ENCODE data around the gene VPS4A. TPM values are rescaled to one million over a fixed set of nuclear protein-coding genes. Genes with fewer than 3 reads are reported as not detected.

VPS4A gene
- total and polyA plus RNA-seq, 4 donors = 25.3 to 31.8 (median 26.9) TPM

DNA sequence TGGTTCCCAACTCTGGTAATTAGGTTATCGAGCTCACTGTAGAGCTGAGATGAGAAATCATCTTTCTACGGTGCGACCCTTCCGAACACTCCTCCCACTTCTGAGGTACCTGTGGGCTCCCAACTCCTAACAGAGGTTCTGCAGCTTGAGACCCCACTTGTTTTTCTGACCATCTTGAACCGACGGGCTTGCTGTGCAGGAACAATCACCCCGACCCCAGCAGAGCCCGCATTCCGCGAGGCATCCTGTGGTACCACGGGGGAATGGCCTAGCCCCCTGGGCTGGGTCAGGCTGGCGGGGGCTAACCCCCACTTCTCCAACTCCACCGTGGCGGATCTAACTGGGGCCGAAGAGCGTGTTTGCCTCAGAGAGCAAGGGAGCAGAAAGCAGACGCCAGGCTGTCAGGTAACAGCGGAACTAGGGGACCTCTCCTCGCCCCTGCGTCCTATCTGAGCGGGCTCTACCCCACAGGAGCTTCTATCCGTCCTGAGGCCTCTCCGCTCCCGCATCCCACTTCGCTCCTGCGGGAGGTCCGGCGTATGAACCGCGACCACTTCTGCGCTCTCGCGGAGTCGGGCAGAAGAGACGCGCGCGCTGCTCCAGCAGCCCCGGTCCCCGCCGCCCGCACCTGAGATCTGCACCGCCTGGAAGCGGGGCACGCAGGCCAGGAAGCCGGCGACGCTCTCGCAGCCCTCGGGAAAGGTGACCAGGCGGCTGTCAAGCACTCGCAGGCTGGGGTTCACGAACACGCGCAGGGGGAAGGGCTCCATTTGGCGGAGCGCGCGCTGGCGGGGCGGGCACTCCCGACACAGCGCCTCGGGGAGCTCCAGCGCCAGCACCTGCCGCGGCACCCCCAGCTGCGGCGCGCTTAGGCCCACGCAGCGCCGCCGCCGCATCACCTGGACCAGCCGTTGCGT, 18.5 kb downstream of the VPS4A start:
- Histone ChIP-seq H3K27ac (ENCODE audit: low read depth in 1 of 2, low read length in 1 of 2) (peak overlapping the region; percentile 60 to 84), H3K4me3 (peak overlapping the region; percentile 97), H3K4me1 (ENCODE audit: control insufficient read depth in 5 of 5, insufficient read depth in 5 of 5, low read length in 5 of 5) (peaks cover 10 to 18% (median 17%) of the 10 kb centered on the region in 5 donors), H3K9ac (ENCODE audit: insufficient read depth in 1 of 2, low read length in 2 of 2) (peak overlapping the region; percentile 17 to 61), H3K36me3 (ENCODE audit: control insufficient read depth in 4 of 4, insufficient read depth in 4 of 4, low read length in 4 of 4) (peaks cover 5 to 44% (median 36%) of the 10 kb centered on the region in 4 donors), H3K27me3 (ENCODE audit: control insufficient read depth in 3 of 3, insufficient read depth in 3 of 3, low read length in 2 of 3) (no peaks in the 10 kb centered on the region), H3K9me3 (ENCODE audit: control insufficient read depth in 4 of 4, insufficient read depth in 3 of 4, low read length in 3 of 4) (peaks cover 0 to 1% (median 0%) of the 10 kb centered on the region in 4 donors)
- DNase-seq (peak in 2 of 3 donors; percentile 20 to 24), ATAC-seq (ENCODE audit: insufficient read depth, low FRiP score) (peak; percentile 48)
- TF ChIP-seq, protein P1, sequence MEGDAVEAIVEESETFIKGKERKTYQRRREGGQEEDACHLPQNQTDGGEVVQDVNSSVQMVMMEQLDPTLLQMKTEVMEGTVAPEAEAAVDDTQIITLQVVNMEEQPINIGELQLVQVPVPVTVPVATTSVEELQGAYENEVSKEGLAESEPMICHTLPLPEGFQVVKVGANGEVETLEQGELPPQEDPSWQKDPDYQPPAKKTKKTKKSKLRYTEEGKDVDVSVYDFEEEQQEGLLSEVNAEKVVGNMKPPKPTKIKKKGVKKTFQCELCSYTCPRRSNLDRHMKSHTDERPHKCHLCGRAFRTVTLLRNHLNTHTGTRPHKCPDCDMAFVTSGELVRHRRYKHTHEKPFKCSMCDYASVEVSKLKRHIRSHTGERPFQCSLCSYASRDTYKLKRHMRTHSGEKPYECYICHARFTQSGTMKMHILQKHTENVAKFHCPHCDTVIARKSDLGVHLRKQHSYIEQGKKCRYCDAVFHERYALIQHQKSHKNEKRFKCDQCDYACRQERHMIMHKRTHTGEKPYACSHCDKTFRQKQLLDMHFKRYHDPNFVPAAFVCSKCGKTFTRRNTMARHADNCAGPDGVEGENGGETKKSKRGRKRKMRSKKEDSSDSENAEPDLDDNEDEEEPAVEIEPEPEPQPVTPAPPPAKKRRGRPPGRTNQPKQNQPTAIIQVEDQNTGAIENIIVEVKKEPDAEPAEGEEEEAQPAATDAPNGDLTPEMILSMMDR (IDR thresholded peaks at IDR 0.05; ENCODE audit: control extremely low read depth, extremely low read depth) = no peak
- 6 to 9% methylated on average over 68 to 77 of the region's 77 CpGs for WGBS, 2 donors

DNA sequence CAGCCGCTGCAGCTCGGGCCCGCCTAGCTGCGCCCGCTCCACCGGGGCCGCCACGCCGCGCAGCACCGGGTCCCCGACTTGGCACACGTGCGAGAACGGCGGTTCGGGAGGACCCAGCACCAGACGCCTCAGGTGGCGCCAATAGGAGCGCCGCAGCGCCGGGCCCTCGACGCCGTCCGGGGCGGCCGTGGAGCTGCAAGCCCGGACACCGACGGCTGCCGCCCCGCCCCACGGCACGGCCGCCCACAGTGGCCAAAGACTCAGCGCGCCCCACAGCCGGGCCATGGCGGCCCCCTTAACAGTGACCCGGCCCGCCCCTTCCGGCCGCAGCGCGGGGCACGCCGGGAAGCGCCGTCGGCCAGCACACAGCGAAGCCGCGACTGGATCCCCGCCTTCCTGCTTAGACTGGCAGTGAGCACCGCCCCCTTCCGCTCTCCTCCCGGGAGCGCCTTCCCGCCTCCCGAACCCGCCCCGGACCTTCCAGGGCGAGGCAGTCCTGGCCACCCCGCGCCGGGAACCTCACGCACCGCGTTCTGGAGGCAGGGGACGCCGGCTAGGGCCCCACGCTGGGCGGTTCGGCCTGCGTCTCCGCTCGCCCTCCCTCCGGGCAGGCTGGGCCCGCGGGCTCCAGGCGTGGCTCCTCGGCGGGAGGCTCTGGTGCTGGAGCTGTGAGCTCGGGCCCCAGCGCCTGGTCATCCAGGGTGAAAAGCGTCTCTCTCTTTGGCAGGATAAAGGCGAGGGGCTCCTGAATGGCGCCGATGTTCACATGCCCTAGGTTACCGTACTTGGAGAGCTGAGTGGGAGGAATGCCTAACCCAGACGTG, 19.3 kb downstream of the VPS4A start, which contains the start of gene PDF:
Gene PDF (minus strand): TSS at position 303 of the 824 bp plus-strand sequence. CDS start 18 bp downstream, at position 285.
- ATAC-seq (ENCODE audit: insufficient read depth, low FRiP score) = peak; percentile 98
- Histone ChIP-seq H3K27me3 (ENCODE audit: control insufficient read depth in 3 of 3, insufficient read depth in 3 of 3, low read length in 2 of 3) (no peaks in the 10 kb centered on the region), H3K4me3 (peak within 1 kb of the TSS; percentile 97), H3K9me3 (ENCODE audit: control insufficient read depth in 4 of 4, insufficient read depth in 3 of 4, low read length in 3 of 4) (peaks cover 0 to 1% (median 0%) of the 10 kb centered on the region in 4 donors), H3K4me1 (ENCODE audit: control insufficient read depth in 5 of 5, insufficient read depth in 5 of 5, low read length in 5 of 5) (peaks cover 10 to 18% (median 17%) of the 10 kb centered on the region in 5 donors), H3K36me3 (ENCODE audit: control insufficient read depth in 4 of 4, insufficient read depth in 4 of 4, low read length in 4 of 4) (peaks cover 5 to 47% (median 39%) of the 10 kb centered on the region in 4 donors), H3K9ac (ENCODE audit: insufficient read depth in 1 of 2, low read length in 2 of 2) (peak within 1 kb of the TSS; percentile 61 to 75), H3K27ac (ENCODE audit: low read depth in 1 of 2, low read length in 1 of 2) (peak within 1 kb of the TSS; percentile 74 to 96)
- 0 to 1% methylated on average over 63 to 93 of the region's 93 CpGs for WGBS, 2 donors
- DNase-seq = peak; percentile 93 to 97 (median 94)
- TF ChIP-seq, protein P1 (IDR thresholded peaks at IDR 0.05; ENCODE audit: control extremely low read depth, extremely low read depth) = no peak

DNA sequence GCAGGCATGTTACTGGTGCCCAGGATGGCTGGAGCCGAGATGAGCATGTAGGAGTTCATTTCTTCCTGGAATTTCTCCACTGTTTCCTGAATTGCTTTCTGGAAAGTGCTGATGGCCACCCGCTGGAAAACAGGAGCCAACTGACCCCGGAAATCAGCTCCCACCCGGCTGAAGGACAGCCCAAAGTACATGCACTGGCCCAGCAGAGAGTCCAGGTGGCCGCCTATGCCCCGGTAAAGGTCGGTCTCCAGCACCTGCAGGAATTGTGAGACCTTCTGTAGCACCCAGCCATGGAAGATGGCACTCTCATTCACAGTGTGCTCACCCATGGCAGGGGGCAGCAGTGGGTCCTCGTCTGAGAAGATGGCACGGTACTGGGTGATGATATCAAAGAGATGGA, 23.5 kb downstream of the VPS4A start:
- Histone ChIP-seq H3K9me3 (ENCODE audit: control insufficient read depth in 4 of 4, insufficient read depth in 3 of 4, low read length in 3 of 4) (peaks cover 0 to 1% (median 0%) of the 10 kb centered on the region in 4 donors), H3K27ac (ENCODE audit: low read depth in 1 of 2, low read length in 1 of 2) (no peak overlapping the region), H3K4me3 (no peak overlapping the region), H3K9ac (ENCODE audit: insufficient read depth in 1 of 2, low read length in 2 of 2) (no peak overlapping the region), H3K36me3 (ENCODE audit: control insufficient read depth in 4 of 4, insufficient read depth in 4 of 4, low read length in 4 of 4) (peaks cover 8 to 44% (median 27%) of the 10 kb centered on the region in 4 donors), H3K4me1 (ENCODE audit: control insufficient read depth in 5 of 5, insufficient read depth in 5 of 5, low read length in 5 of 5) (peaks cover 4 to 15% (median 13%) of the 10 kb centered on the region in 5 donors), H3K27me3 (ENCODE audit: control insufficient read depth in 3 of 3, insufficient read depth in 3 of 3, low read length in 2 of 3) (no peaks in the 10 kb centered on the region)
- ATAC-seq (ENCODE audit: insufficient read depth, low FRiP score) (no peak), DNase-seq (no peak)
- TF ChIP-seq, protein P1 (IDR thresholded peaks at IDR 0.05; ENCODE audit: control extremely low read depth, extremely low read depth) = no peak
- 96 to 97% methylated on average over 9 of the region's 9 CpGs for WGBS, 2 donors

Measured in lung (tissue), 12 donors.